Measurements from ENCODE around the gene NUP188. TPM values are rescaled to one million over a fixed set of nuclear protein-coding genes. Genes with fewer than 3 reads are reported as not detected.
"Not testable (repeated sequence)": the region's sequence is repeated elsewhere in the genome, so short reads cannot be mapped to it uniquely, and the experiment has no call there.

Gene NUP188
- total and polyA plus RNA-seq, 2 donors (not counting 1 experiment from before 2014, with no cell fraction given): 42.8 to 83.6 TPM

DNA sequence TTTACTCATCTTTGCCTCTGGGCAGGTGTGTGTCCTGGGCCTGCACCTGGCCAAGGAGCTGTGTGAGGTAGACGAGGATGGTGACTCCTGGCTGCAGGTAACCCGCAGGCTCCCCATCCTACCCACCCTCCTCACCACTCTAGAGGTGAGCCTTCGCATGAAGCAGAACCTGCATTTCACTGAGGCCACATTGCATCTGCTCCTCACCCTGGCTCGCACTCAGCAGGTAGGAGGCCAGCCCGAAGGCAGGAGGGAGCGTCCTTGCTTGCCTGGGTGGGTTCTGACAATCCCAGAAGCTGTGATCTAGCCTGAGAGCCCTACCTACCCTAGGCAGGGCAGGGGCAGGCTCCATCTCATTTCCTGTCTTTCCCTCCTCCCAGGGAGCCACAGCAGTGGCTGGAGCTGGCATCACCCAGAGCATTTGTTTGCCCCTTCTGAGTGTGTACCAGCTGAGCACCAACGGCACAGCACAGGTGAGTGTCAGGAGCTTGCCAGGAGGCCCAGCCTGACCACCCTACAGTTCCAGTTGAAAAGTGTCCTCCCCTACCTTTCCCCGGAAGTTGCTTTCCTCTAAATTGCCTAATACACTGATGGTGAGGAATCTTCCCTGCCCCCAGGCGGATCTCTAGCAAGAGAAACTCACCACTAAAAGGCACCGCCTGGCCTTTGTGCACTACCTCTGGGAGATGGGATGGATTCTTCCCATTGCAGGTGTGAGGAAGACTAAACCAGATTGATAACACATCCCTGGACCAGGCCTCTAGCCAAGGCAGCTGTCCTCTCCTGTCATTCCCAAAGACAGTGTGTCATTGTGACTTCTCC lies 54.2 kb downstream of the NUP188 start:
- Histone ChIP-seq H4K20me1 (ENCODE audit: control insufficient read depth, insufficient read depth, low read length, poor library complexity, severe bottlenecking) (no peaks in the 10 kb centered on the region), H3K27ac (ENCODE audit: low read length in 2 of 2) (no peak overlapping the region), H3K4me2 (replicated peaks; ENCODE audit: low read depth, low read length, poor library complexity, severe bottlenecking) (no peak overlapping the region), H3K9ac (ENCODE audit: low read length) (no peak overlapping the region), H3K4me1 (ENCODE audit: control insufficient read depth in 2 of 2, insufficient read depth in 2 of 2, low read length in 2 of 2) (no peaks in the 10 kb centered on the region), H3K27me3 (replicated peaks in 1 of 4; ENCODE audit: control extremely low read depth in 1 of 4, control insufficient read depth in 3 of 4, insufficient read depth in 4 of 4, low read length in 3 of 4) (no peaks in the 10 kb centered on the region), H3K9me3 (ENCODE audit: control extremely low read depth in 1 of 3, control insufficient read depth in 2 of 3, insufficient read depth in 1 of 3, low read length in 2 of 3) (no peaks in the 10 kb centered on the region), H3K4me3 (ENCODE audit: control extremely low read depth in 1 of 5, extremely low read depth in 1 of 5, insufficient read depth in 1 of 5, low read depth in 2 of 5, low read length in 4 of 5) (no peak overlapping the region), H3K79me2 (ENCODE audit: control insufficient read depth, insufficient read depth, low read length) (no peaks in the 10 kb centered on the region), H2AFZ (ENCODE audit: insufficient read depth, low read depth, low read length, poor library complexity, severe bottlenecking) (no peak overlapping the region), H3K36me3 (replicated peaks in 1 of 2; ENCODE audit: control extremely low read depth in 1 of 2, control insufficient read depth in 1 of 2, extremely low read depth in 1 of 2, insufficient read depth in 2 of 2, low read length in 1 of 2) (peaks cover 0 to 84% of the 10 kb centered on the region in 2 experiments)
- Mint-ChIP-seq H3K27ac (no peak overlapping the region), H3K9me3 (ENCODE audit: insufficient read depth) (no peaks in the 10 kb centered on the region), H3K27me3 (no peaks in the 10 kb centered on the region), H3K4me1 (no peaks in the 10 kb centered on the region), H3K4me3 (no peak overlapping the region)
- TF ChIP-seq EZH2 (IDR thresholded peaks at IDR 0.05; ENCODE audit: borderline replicate concordance, insufficient read depth, low read depth, low read length, poor library complexity, severe bottlenecking) (no peak), CTCF (IDR thresholded peaks at IDR 0.05) (no peak)
- no peak for ATAC-seq (ENCODE audit: low read depth)
- intact Hi-C loops (cut with micrococcal nuclease): no loop called here
- ChIA-PET POLR2A (no interaction called here), CTCF (no interaction called here)
- no peak for DNase-seq
- WGBS (ENCODE audit: insufficient coverage): 97% methylated on average over 8 of the region's 10 CpGs

DNA sequence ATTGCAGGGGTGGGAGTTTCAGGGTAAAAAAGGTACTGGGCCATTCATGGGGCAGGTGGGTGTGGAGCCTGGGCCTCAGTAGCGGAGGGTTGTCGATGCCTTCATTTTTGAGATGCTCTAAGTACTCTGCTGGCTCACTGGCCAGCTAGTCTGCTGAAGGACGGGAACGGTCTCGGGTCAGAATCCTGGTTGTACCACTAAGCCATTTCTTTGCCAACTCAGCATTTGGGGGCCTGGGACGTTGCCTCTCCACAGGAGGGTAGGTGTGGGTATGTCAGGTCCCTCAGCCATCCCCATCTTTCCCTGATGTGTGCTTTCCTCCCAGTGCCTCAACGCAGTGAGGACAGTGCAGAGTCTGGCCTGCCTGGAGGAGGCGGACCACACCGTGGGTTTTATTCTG lies 55.5 kb downstream of the NUP188 start:
- POLR2A ChIA-PET: interaction anchor here (0.6 kb wide), 1 partner anchor 15 kb away, joined by 4 read pairs; no protein-coding TSS in a partner anchor
- intact Hi-C loops (cut with micrococcal nuclease): no loop called here
- Histone ChIP-seq H3K27me3 (replicated peaks in 1 of 4; ENCODE audit: control extremely low read depth in 1 of 4, control insufficient read depth in 3 of 4, insufficient read depth in 4 of 4, low read length in 3 of 4) (no peaks in the 10 kb centered on the region), H3K9me3 (ENCODE audit: control extremely low read depth in 1 of 3, control insufficient read depth in 2 of 3, insufficient read depth in 1 of 3, low read length in 2 of 3) (no peaks in the 10 kb centered on the region), H4K20me1 (ENCODE audit: control insufficient read depth, insufficient read depth, low read length, poor library complexity, severe bottlenecking) (no peaks in the 10 kb centered on the region), H3K79me2 (ENCODE audit: control insufficient read depth, insufficient read depth, low read length) (no peaks in the 10 kb centered on the region), H3K4me3 (ENCODE audit: control extremely low read depth in 1 of 5, extremely low read depth in 1 of 5, insufficient read depth in 1 of 5, low read depth in 2 of 5, low read length in 4 of 5) (no peak overlapping the region), H3K4me2 (replicated peaks; ENCODE audit: low read depth, low read length, poor library complexity, severe bottlenecking) (no peak overlapping the region), H3K9ac (ENCODE audit: low read length) (no peak overlapping the region), H3K36me3 (replicated peaks in 1 of 2; ENCODE audit: control extremely low read depth in 1 of 2, control insufficient read depth in 1 of 2, extremely low read depth in 1 of 2, insufficient read depth in 2 of 2, low read length in 1 of 2) (peaks cover 0 to 88% of the 10 kb centered on the region in 2 experiments), H3K27ac (ENCODE audit: low read length in 2 of 2) (no peak overlapping the region), H2AFZ (ENCODE audit: insufficient read depth, low read depth, low read length, poor library complexity, severe bottlenecking) (no peak overlapping the region), H3K4me1 (ENCODE audit: control insufficient read depth in 2 of 2, insufficient read depth in 2 of 2, low read length in 2 of 2) (no peaks in the 10 kb centered on the region)
- Mint-ChIP-seq H3K4me3 (no peak overlapping the region), H3K9me3 (ENCODE audit: insufficient read depth) (no peaks in the 10 kb centered on the region), H3K27me3 (no peaks in the 10 kb centered on the region), H3K4me1 (no peaks in the 10 kb centered on the region), H3K27ac (no peak overlapping the region)
- CTCF ChIA-PET: interaction anchor here (1.1 kb wide), 1 partner anchor 19 kb away, joined by 4 read pairs; no protein-coding TSS in a partner anchor
- WGBS (ENCODE audit: insufficient coverage): 96% methylated on average over 9 of the region's 9 CpGs
- ATAC-seq (ENCODE audit: low read depth) (no peak), DNase-seq (no peak)
- TF ChIP-seq CTCF (IDR thresholded peaks at IDR 0.05): no peak
- no peak for TF ChIP-seq EZH2 (IDR thresholded peaks at IDR 0.05; ENCODE audit: borderline replicate concordance, insufficient read depth, low read depth, low read length, poor library complexity, severe bottlenecking)

- H3K9ac ChIP-seq (ENCODE audit: low read length); ATAC-seq (ENCODE audit: low read depth); H3K9me3 Mint-ChIP-seq (ENCODE audit: insufficient read depth); H3K27me3 Mint-ChIP-seq; intact Hi-C loops (cut with micrococcal nuclease); H3K4me1 ChIP-seq (ENCODE audit: control insufficient read depth in 2 of 2, insufficient read depth in 2 of 2, low read length in 2 of 2); H3K9me3 ChIP-seq (ENCODE audit: control extremely low read depth in 1 of 3, control insufficient read depth in 2 of 3, insufficient read depth in 1 of 3, low read length in 2 of 3); H2AFZ ChIP-seq (ENCODE audit: insufficient read depth, low read depth, low read length, poor library complexity, severe bottlenecking); DNase-seq; H3K27ac Mint-ChIP-seq; H3K4me3 ChIP-seq (ENCODE audit: control extremely low read depth in 1 of 5, extremely low read depth in 1 of 5, insufficient read depth in 1 of 5, low read depth in 2 of 5, low read length in 4 of 5); H3K27me3 ChIP-seq (replicated peaks in 1 of 4; ENCODE audit: control extremely low read depth in 1 of 4, control insufficient read depth in 3 of 4, insufficient read depth in 4 of 4, low read length in 3 of 4); H3K4me3 Mint-ChIP-seq; H4K20me1 ChIP-seq (ENCODE audit: control insufficient read depth, insufficient read depth, low read length, poor library complexity, severe bottlenecking); H3K4me1 Mint-ChIP-seq; H3K79me2 ChIP-seq (ENCODE audit: control insufficient read depth, insufficient read depth, low read length); H3K27ac ChIP-seq (ENCODE audit: low read length in 2 of 2); H3K4me2 ChIP-seq (replicated peaks; ENCODE audit: low read depth, low read length, poor library complexity, severe bottlenecking): not testable (repeated sequence)
- 95% methylated on average over 2 of the region's 6 CpGs for WGBS (ENCODE audit: insufficient coverage)
- peaks cover 0 to 81% of the 10 kb centered on the region in 2 experiments for H3K36me3 ChIP-seq (replicated peaks in 1 of 2; ENCODE audit: control extremely low read depth in 1 of 2, control insufficient read depth in 1 of 2, extremely low read depth in 1 of 2, insufficient read depth in 2 of 2, low read length in 1 of 2)
- ChIA-PET CTCF (interaction anchor here (1.1 to 1.7 kb wide), 4 partner anchors 13 to 24 kb away, joined by 4 to 6 read pairs (median 5); partner anchors contain the start of gene SH3GLB2), POLR2A (interaction anchor here (0.6 kb wide), 1 partner anchor 132 kb away, joined by 5 read pairs; no protein-coding TSS in a partner anchor)
Observed at GRCh38 chr9:129004173-129004572, 56.7 kb downstream of the NUP188 start.

All from B cell (primary cell).